ENCODE results near the gene MATN4.

Gene MATN4

GRCh38 chr20:45337367-45338120 lies 29.4 kb upstream of the MATN4 start:
- no peak overlapping the region for H3K27ac ChIP-seq (replicated peaks; ENCODE audit: low read length)
- H2BK15ac ChIP-seq (ENCODE audit: low read length), result no peak overlapping the region
- peaks cover 29 to 33% of the 10 kb centered on the region in 2 donors for H3K4me1 ChIP-seq (ENCODE audit: control insufficient read depth in 2 of 2, insufficient read depth in 1 of 2, low read depth in 1 of 2, low read length in 2 of 2)
- no peaks in the 10 kb centered on the region for H3K27me3 ChIP-seq (ENCODE audit: control insufficient read depth in 3 of 3, insufficient read depth in 3 of 3, low read depth in 1 of 3, low read length in 3 of 3)
- no peak overlapping the region for H2BK120ac ChIP-seq (ENCODE audit: low read depth, low read length)
- H2BK12ac ChIP-seq (ENCODE audit: low read length), result no peak overlapping the region
- peak overlapping the region; percentile 26 for H3K14ac ChIP-seq (ENCODE audit: low read length)
- DNase-seq (ENCODE audit: low spot score), result no peak
- H3K23ac ChIP-seq (ENCODE audit: low read depth, low read length, poor library complexity), result peak overlapping the region; percentile 66
- H2AFZ ChIP-seq (ENCODE audit: low read length), result peak overlapping the region; percentile 20
- no peak overlapping the region for H4K91ac ChIP-seq (ENCODE audit: low read depth, low read length, poor library complexity)
- H2BK5ac ChIP-seq (ENCODE audit: low read length), result no peak overlapping the region
- H3K36me3 ChIP-seq (replicated peaks in 1 of 2; ENCODE audit: control insufficient read depth in 2 of 2, insufficient read depth in 2 of 2, low read length in 2 of 2), result no peaks in the 10 kb centered on the region
- H3K4ac ChIP-seq (ENCODE audit: low read length), result no peak overlapping the region
- WGBS, 2 donors (ENCODE audit: extremely low coverage in 2 of 2, insufficient read length in 2 of 2, insufficient replicate concordance in 1 of 2), result no CpG with 5 or more reads among the region's 15 CpGs
- H3K4me2 ChIP-seq (ENCODE audit: insufficient read depth, low read length, poor library complexity, severe bottlenecking), result no peak overlapping the region
- H3K9ac ChIP-seq (ENCODE audit: low read depth, low read length, poor library complexity), result no peak overlapping the region
- no peak overlapping the region for H4K8ac ChIP-seq (ENCODE audit: low read depth, low read length)
- H3K4me3 ChIP-seq (ENCODE audit: low read length in 2 of 2), result no peak overlapping the region
- no peak overlapping the region for H2AK5ac ChIP-seq (ENCODE audit: low read depth, low read length)
- H3K9me3 ChIP-seq (replicated peaks in 1 of 2; ENCODE audit: control insufficient read depth in 2 of 2, insufficient read depth in 1 of 2, low read depth in 1 of 2, low read length in 2 of 2), result no peaks in the 10 kb centered on the region
- H3K79me1 ChIP-seq (ENCODE audit: low read depth, low read length), result no peaks in the 10 kb centered on the region
- H3K18ac ChIP-seq (ENCODE audit: low read length), result no peak overlapping the region

GRCh38 chr20:45336530-45337366 lies 28.6 kb upstream of the MATN4 start:
- Histone ChIP-seq H3K18ac (ENCODE audit: low read length) (no peak overlapping the region), H2BK15ac (ENCODE audit: low read length) (no peak overlapping the region), H3K9ac (ENCODE audit: low read depth, low read length, poor library complexity) (peak overlapping the region; percentile 45), H2BK12ac (ENCODE audit: low read length) (no peak overlapping the region), H3K27me3 (ENCODE audit: control insufficient read depth in 3 of 3, insufficient read depth in 3 of 3, low read depth in 1 of 3, low read length in 3 of 3) (no peaks in the 10 kb centered on the region), H2AFZ (ENCODE audit: low read length) (no peak overlapping the region), H2BK120ac (ENCODE audit: low read depth, low read length) (no peak overlapping the region), H3K4ac (ENCODE audit: low read length) (no peak overlapping the region), H3K36me3 (replicated peaks in 1 of 2; ENCODE audit: control insufficient read depth in 2 of 2, insufficient read depth in 2 of 2, low read length in 2 of 2) (no peaks in the 10 kb centered on the region), H3K23ac (ENCODE audit: low read depth, low read length, poor library complexity) (peak overlapping the region; percentile 35), H3K4me2 (ENCODE audit: insufficient read depth, low read length, poor library complexity, severe bottlenecking) (no peak overlapping the region), H3K9me3 (replicated peaks in 1 of 2; ENCODE audit: control insufficient read depth in 2 of 2, insufficient read depth in 1 of 2, low read depth in 1 of 2, low read length in 2 of 2) (no peaks in the 10 kb centered on the region), H4K8ac (ENCODE audit: low read depth, low read length) (no peak overlapping the region), H4K91ac (ENCODE audit: low read depth, low read length, poor library complexity) (no peak overlapping the region), H3K79me1 (ENCODE audit: low read depth, low read length) (no peaks in the 10 kb centered on the region), H3K14ac (ENCODE audit: low read length) (no peak overlapping the region), H3K4me1 (ENCODE audit: control insufficient read depth in 2 of 2, insufficient read depth in 1 of 2, low read depth in 1 of 2, low read length in 2 of 2) (peaks cover 21 to 25% of the 10 kb centered on the region in 2 donors), H3K4me3 (ENCODE audit: low read length in 2 of 2) (no peak overlapping the region), H3K27ac (replicated peaks; ENCODE audit: low read length) (no peak overlapping the region), H2BK5ac (ENCODE audit: low read length) (no peak overlapping the region), H2AK5ac (ENCODE audit: low read depth, low read length) (peak overlapping the region; percentile 30)
- DNase-seq (ENCODE audit: low spot score), result no peak
- WGBS, 2 donors (ENCODE audit: extremely low coverage in 2 of 2, insufficient read length in 2 of 2, insufficient replicate concordance in 1 of 2), result no CpG with 5 or more reads among the region's 11 CpGs

- Histone ChIP-seq H4K8ac (ENCODE audit: low read depth, low read length) (no peak overlapping the region), H3K18ac (ENCODE audit: low read length) (no peak overlapping the region), H3K36me3 (replicated peaks in 1 of 2; ENCODE audit: control insufficient read depth in 2 of 2, insufficient read depth in 2 of 2, low read length in 2 of 2) (peaks cover 0 to 15% of the 10 kb centered on the region in 2 donors), H2BK15ac (ENCODE audit: low read length) (no peak overlapping the region), H3K9me3 (replicated peaks in 1 of 2; ENCODE audit: control insufficient read depth in 2 of 2, insufficient read depth in 1 of 2, low read depth in 1 of 2, low read length in 2 of 2) (no peaks in the 10 kb centered on the region), H3K4me2 (ENCODE audit: insufficient read depth, low read length, poor library complexity, severe bottlenecking) (no peak overlapping the region), H3K79me1 (ENCODE audit: low read depth, low read length) (no peaks in the 10 kb centered on the region), H2AFZ (ENCODE audit: low read length) (no peak overlapping the region), H2BK12ac (ENCODE audit: low read length) (no peak overlapping the region), H2BK120ac (ENCODE audit: low read depth, low read length) (no peak overlapping the region), H3K14ac (ENCODE audit: low read length) (no peak overlapping the region), H3K23ac (ENCODE audit: low read depth, low read length, poor library complexity) (no peak overlapping the region), H3K4me1 (ENCODE audit: control insufficient read depth in 2 of 2, insufficient read depth in 1 of 2, low read depth in 1 of 2, low read length in 2 of 2) (peaks cover 0 to 1% of the 10 kb centered on the region in 2 donors), H3K27ac (replicated peaks; ENCODE audit: low read length) (no peak overlapping the region), H2AK5ac (ENCODE audit: low read depth, low read length) (no peak overlapping the region), H3K4ac (ENCODE audit: low read length) (no peak overlapping the region), H3K9ac (ENCODE audit: low read depth, low read length, poor library complexity) (no peak overlapping the region), H3K4me3 (ENCODE audit: low read length in 2 of 2) (no peak overlapping the region), H2BK5ac (ENCODE audit: low read length) (no peak overlapping the region), H3K27me3 (ENCODE audit: control insufficient read depth in 3 of 3, insufficient read depth in 3 of 3, low read depth in 1 of 3, low read length in 3 of 3) (no peaks in the 10 kb centered on the region), H4K91ac (ENCODE audit: low read depth, low read length, poor library complexity) (no peak overlapping the region)
- no CpG with 5 or more reads among the region's 3 CpGs for WGBS, 2 donors (ENCODE audit: extremely low coverage in 2 of 2, insufficient read length in 2 of 2, insufficient replicate concordance in 1 of 2)
- DNase-seq (ENCODE audit: low spot score), result no peak
These were observed 22.4 kb upstream of the MATN4 start for GRCh38 chr20:45330476-45330875.
